WTC11 (cell line): ENCODE measurements around the gene RSU1. TPM values are rescaled to one million over a fixed set of nuclear protein-coding genes. Genes with fewer than 3 reads are reported as not detected.

Experiments used
- ATAC-seq: fragments of 200-7000 bp; cut with Tn5 transposase; 2 replicates; pipeline ENCODE4 v1.10.0; 2021; ENCODE audit warnings: mild to moderate bottlenecking, moderate library complexity
- CTCF ChIA-PET: fragments of 300-600 bp; sonication (Branson Sonifier 250); formaldehyde crosslinking; loops from one replicate; lab custom pipeline; 2021; ENCODE audit warnings: antibody characterized with exemption; lab: Charles Lee
- POLR2A ChIA-PET: fragments of 350-600 bp; sonication (Branson Sonifier 250); formaldehyde crosslinking; loops from one replicate; lab custom pipeline; 2021; ENCODE audit warnings: antibody characterized with exemption; lab: Charles Lee
- DNase-seq: peaks from one replicate; pipeline ENCODE4 v3.0.0; 2021; ENCODE audit warnings: low spot score
- H3K27ac Mint-ChIP-seq: 2 replicates; pipeline ENCODE4 v1.8.0; 2021; ENCODE audit warnings: mixed read lengths
- H3K27me3 Mint-ChIP-seq: 2 replicates; pipeline ENCODE4 v1.8.0; 2021; ENCODE audit warnings: low read depth, mild to moderate bottlenecking, moderate library complexity, mixed read lengths
- H3K36me3 Mint-ChIP-seq: 2 replicates; pipeline ENCODE4 v1.8.0; 2021; ENCODE audit warnings: mixed read lengths
- H3K4me1 Mint-ChIP-seq: 2 replicates; pipeline ENCODE4 v1.8.0; 2022; ENCODE audit warnings: mixed read lengths
- H3K4me3 Mint-ChIP-seq: 2 replicates; pipeline ENCODE4 v1.8.0; 2021; ENCODE audit warnings: mild to moderate bottlenecking, moderate library complexity, mixed read lengths
- H3K9me3 Mint-ChIP-seq: 2 replicates; pipeline ENCODE4 v1.8.0; 2021; ENCODE audit warnings: mixed read lengths
- ATF6 ChIP-seq: sonication (generic); formaldehyde crosslinking; IDR thresholded peaks from 2 replicates; pipeline ENCODE4 v1.8.1; 2023; ENCODE audit warnings: mild to moderate bottlenecking, missing genetic modification reagents
- FOXK1 ChIP-seq: sonication (generic); formaldehyde crosslinking; IDR thresholded peaks from 2 replicates; pipeline ENCODE4 v1.8.0; 2022; ENCODE audit warnings: mild to moderate bottlenecking, moderate library complexity, missing genetic modification reagents
- FOXP1 ChIP-seq: sonication (generic); formaldehyde crosslinking; IDR thresholded peaks from 2 replicates; pipeline ENCODE4 v1.8.0; 2022; ENCODE audit warnings: missing genetic modification reagents, mild to moderate bottlenecking, moderate library complexity, borderline replicate concordance
- IRF1 ChIP-seq: sonication (generic); formaldehyde crosslinking; IDR thresholded peaks from 2 replicates; pipeline ENCODE4 v1.8.0; 2023; ENCODE audit warnings: missing genetic modification reagents
- JAZF1 ChIP-seq: fragments of 250-450 bp; sonication (Bioruptor Pico); IDR thresholded peaks from 2 replicates; pipeline ENCODE4 v1.9.0; 2021; ENCODE audit warnings: moderate library complexity, mild to moderate bottlenecking, inconsistent platforms
- NFE2L1 ChIP-seq: sonication (generic); formaldehyde crosslinking; IDR thresholded peaks from 2 replicates; pipeline ENCODE4 v1.8.1; 2023; ENCODE audit warnings: missing genetic modification reagents
- NR2C2 ChIP-seq: sonication (generic); formaldehyde crosslinking; IDR thresholded peaks from 2 replicates; pipeline ENCODE4 v1.8.0; 2022; ENCODE audit warnings: mild to moderate bottlenecking, missing genetic modification reagents
- OVOL2 ChIP-seq: fragments of 250-450 bp; sonication (Bioruptor Pico); IDR thresholded peaks from 2 replicates; pipeline ENCODE4 v1.9.0; 2021; ENCODE audit warnings: mild to moderate bottlenecking, borderline replicate concordance
- RORB ChIP-seq: fragments of 250-450 bp; sonication (Bioruptor Pico); IDR thresholded peaks from 2 replicates; pipeline ENCODE4 v1.9.0; 2021; ENCODE audit warnings: mild to moderate bottlenecking
- TEAD4 ChIP-seq: sonication (generic); formaldehyde crosslinking; IDR thresholded peaks from 2 replicates; pipeline ENCODE4 v1.8.0; 2022; ENCODE audit warnings: mild to moderate bottlenecking, missing genetic modification reagents
- ZNF263 ChIP-seq: sonication (generic); formaldehyde crosslinking; IDR thresholded peaks from 2 replicates; pipeline ENCODE4 v1.8.1; 2022; ENCODE audit warnings: low read depth, mild to moderate bottlenecking, moderate library complexity, missing genetic modification reagents
- ZNF671 ChIP-seq: fragments of 250-450 bp; sonication (Bioruptor Pico); IDR thresholded peaks from 2 replicates; pipeline ENCODE4 v1.8.0; 2021; ENCODE audit warnings: mild to moderate bottlenecking
- ZSCAN18 ChIP-seq: fragments of 250-450 bp; sonication (Bioruptor Pico); IDR thresholded peaks from 2 replicates; pipeline ENCODE4 v2.1.2; 2022; ENCODE audit warnings: mild to moderate bottlenecking, moderate library complexity
- total RNA-seq: library from RNA; stranded (reverse); gene quantifications from 3 replicates; pipeline ENCODE4 v1.2.3, GENCODE V29; 2021
- TF ChIP-seq, protein P1 (sequence below): fragments of 250-450 bp; sonication (Bioruptor Pico); conservative IDR thresholded peaks from 2 replicates; pipeline ENCODE4 v1.9.0; 2021; ENCODE audit warnings: mild to moderate bottlenecking
- TF ChIP-seq, protein P2 (sequence below): sonication (generic); formaldehyde crosslinking; IDR thresholded peaks from 2 replicates; pipeline ENCODE4 v1.8.1; 2023; ENCODE audit warnings: mild to moderate bottlenecking, missing genetic modification reagents

Gene RSU1
- total RNA-seq, 1 experiment from 2014 or later, result 46.4 TPM

DNA sequence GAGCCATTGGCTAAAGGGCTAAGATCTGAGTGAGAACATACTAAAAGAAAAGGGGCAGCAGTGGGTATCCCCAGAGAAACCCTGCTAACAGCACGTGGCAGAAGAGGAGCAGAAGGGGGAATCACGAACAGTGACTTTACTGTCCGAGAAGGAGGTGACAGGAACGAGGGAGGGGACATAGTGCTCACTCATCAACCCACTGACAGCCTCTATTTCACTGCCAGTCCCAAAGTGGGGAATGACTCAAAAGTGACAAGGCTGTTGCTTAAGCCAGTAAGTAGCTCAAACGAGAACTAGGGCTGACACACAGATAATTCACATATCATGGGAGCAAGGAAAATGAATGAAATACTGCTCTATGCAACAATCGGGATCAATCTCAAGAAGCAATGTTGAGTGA, 92.7 kb downstream of the RSU1 start:
- no peak for DNase-seq
- no peaks in the 10 kb centered on the region for H3K27me3 Mint-ChIP-seq
- no peaks in the 10 kb centered on the region for H3K4me1 Mint-ChIP-seq
- TF ChIP-seq, protein P1, sequence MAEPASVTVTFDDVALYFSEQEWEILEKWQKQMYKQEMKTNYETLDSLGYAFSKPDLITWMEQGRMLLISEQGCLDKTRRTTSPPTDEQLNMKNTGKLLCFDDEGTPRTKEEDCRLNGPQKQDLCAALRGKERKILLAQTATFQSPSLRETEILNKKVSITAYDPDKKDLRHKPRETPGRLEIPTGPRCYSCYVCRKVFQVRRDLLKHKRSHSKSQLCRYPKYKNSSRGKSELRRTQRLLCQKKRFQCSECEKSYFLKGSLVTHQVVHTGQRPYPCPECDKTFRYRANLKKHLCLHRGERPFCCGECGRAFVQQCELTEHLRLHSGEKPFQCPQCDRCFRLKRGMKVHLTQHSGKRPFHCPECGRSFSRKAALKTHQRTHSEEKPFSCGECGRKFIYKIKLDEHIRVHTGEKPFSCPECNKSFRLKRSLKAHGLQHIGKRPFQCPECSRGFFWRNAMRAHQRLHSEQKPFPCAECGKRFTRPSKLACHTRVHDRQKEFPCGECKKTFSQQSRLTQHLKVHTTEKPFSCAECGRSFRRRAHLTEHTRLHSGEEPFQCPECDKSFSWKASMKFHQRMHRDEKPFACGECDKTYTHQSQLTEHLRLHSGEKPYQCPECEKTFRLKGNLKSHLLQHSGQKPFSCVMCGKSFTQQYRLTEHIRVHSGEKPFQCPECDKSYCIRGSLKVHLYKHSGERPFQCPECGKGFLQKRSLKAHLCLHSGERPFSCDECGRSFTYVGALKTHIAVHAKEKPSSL (CRISPR knock-in tag), result no peak
- no peak for TF ChIP-seq FOXP1 (CRISPR knock-in tag)
- TF ChIP-seq OVOL2 (CRISPR knock-in tag), result no peak
- no peak for TF ChIP-seq TEAD4
- TF ChIP-seq IRF1 (CRISPR knock-in tag), result no peak
- TF ChIP-seq ZSCAN18 (CRISPR knock-in tag), result no peak
- TF ChIP-seq ZNF671 (CRISPR knock-in tag), result no peak
- TF ChIP-seq RORB (CRISPR knock-in tag), result no peak
- no peak for TF ChIP-seq JAZF1 (CRISPR knock-in tag)
- H3K27ac Mint-ChIP-seq, result no peak overlapping the region
- H3K36me3 Mint-ChIP-seq, result peaks cover 10% of the 10 kb centered on the region
- no peak for ATAC-seq
- CTCF ChIA-PET, result interaction anchor here (1.2 kb wide), 1 partner anchor 33 kb away, joined by 3 read pairs; no protein-coding TSS in a partner anchor
- POLR2A ChIA-PET, result no interaction called here
- no peak overlapping the region for H3K4me3 Mint-ChIP-seq
- peaks cover 16% of the 10 kb centered on the region for H3K9me3 Mint-ChIP-seq

DNA sequence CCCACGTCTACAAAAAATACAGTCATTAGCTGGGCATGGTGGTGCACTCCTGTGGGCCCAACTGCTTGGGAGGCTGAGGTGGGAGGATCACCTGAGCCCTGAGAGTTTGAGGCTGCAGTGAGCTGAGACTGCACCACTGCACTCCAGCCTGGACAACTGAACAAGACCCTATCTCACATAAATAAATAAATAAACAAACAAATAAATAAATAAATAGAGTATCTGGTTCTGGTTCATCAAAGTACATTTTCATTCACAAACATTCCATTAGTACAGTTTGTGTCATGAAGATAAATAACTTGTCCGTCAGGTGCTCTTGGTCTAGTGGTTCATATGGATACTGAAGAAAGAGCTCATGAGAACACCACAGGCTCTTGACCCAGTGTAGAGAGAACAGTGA, 96.4 kb downstream of the RSU1 start:
- no peaks in the 10 kb centered on the region for H3K27me3 Mint-ChIP-seq
- H3K36me3 Mint-ChIP-seq, result no peaks in the 10 kb centered on the region
- no peak overlapping the region for H3K4me3 Mint-ChIP-seq
- no peak overlapping the region for H3K27ac Mint-ChIP-seq
- DNase-seq (no peak), ATAC-seq (no peak)
- TF ChIP-seq ATF6 (CRISPR knock-in tag) (no peak), TEAD4 (no peak), RORB (CRISPR knock-in tag) (no peak), FOXK1 (CRISPR knock-in tag) (no peak), ZNF263 (no peak), NR2C2 (CRISPR knock-in tag) (no peak), NFE2L1 (no peak)
- TF ChIP-seq, protein P1 (CRISPR knock-in tag), result no peak
- TF ChIP-seq, protein P2, sequence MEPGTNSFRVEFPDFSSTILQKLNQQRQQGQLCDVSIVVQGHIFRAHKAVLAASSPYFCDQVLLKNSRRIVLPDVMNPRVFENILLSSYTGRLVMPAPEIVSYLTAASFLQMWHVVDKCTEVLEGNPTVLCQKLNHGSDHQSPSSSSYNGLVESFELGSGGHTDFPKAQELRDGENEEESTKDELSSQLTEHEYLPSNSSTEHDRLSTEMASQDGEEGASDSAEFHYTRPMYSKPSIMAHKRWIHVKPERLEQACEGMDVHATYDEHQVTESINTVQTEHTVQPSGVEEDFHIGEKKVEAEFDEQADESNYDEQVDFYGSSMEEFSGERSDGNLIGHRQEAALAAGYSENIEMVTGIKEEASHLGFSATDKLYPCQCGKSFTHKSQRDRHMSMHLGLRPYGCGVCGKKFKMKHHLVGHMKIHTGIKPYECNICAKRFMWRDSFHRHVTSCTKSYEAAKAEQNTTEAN (CRISPR knock-in tag), result no peak
- CTCF ChIA-PET, result no interaction called here
- no peaks in the 10 kb centered on the region for H3K4me1 Mint-ChIP-seq
- POLR2A ChIA-PET, result no interaction called here
- no peaks in the 10 kb centered on the region for H3K9me3 Mint-ChIP-seq
